Epithelial cell of proximal tubule (primary cell): ENCODE measurements around the gene P2RY4. TPM values are rescaled to one million over a fixed set of nuclear protein-coding genes. Genes with fewer than 3 reads are reported as not detected.
A peak's percentile ranks its signal among the peaks of the same experiment; 100 is the strongest.
"Not testable (repeated sequence)": the region's sequence is repeated elsewhere in the genome, so short reads cannot be mapped to it uniquely, and the experiment has no call there.

Source experiments
- DNase-seq: peaks from one replicate; pipeline ENCODE4 v3.0.0-alpha.2; 2011; ENCODE audit warnings: low read depth
- H3K4me3 ChIP-seq: 2 replicates; pipeline ENCODE4 v1.5.1; 2011; ENCODE audit warnings: low read depth, mild to moderate bottlenecking, low read length
- total RNA-seq: library from RNA; depleted of rRNA; stranded (reverse); fragments of >200 nt; gene quantifications from 2 replicates; pipeline ENCODE4 v1.2.3, GENCODE V29; 2015
- TF ChIP-seq, protein P1 (sequence below): conservative IDR thresholded peaks from 2 replicates; pipeline ENCODE4 v1.5.1; 2012; ENCODE audit warnings: low read depth, mild to moderate bottlenecking, low read length

Gene P2RY4
- total RNA-seq, 1 donor from 2014 or later, result not detected

DNA sequence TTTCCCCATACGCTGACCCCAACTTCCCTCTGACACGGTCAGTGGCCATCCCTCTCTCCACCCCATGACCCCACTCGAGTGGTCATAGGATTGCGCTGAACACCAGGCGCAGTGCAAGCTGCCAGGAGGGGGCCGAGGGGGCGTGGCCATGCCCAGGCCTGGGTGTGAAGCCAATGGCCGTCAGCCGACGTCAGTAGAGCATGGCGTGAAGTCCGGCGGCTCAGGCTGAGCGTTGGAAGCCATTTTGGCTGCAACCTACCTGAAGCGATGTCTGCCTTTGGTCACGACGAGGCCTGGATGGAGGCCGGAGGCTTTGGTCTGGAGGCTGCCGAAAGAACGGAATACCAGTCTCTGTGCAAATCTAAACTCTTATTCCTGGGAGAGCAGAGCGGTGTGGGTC, 21.9 kb upstream of the P2RY4 start, which contains the start of gene RAB41:
Gene RAB41 (plus strand): TSS at position 222 of the 400 bp plus-strand sequence. CDS start 46 bp downstream, at position 268.
- H3K4me3 ChIP-seq, result no peak within 1 kb of the TSS
- DNase-seq, result no peak
- TF ChIP-seq, protein P1, sequence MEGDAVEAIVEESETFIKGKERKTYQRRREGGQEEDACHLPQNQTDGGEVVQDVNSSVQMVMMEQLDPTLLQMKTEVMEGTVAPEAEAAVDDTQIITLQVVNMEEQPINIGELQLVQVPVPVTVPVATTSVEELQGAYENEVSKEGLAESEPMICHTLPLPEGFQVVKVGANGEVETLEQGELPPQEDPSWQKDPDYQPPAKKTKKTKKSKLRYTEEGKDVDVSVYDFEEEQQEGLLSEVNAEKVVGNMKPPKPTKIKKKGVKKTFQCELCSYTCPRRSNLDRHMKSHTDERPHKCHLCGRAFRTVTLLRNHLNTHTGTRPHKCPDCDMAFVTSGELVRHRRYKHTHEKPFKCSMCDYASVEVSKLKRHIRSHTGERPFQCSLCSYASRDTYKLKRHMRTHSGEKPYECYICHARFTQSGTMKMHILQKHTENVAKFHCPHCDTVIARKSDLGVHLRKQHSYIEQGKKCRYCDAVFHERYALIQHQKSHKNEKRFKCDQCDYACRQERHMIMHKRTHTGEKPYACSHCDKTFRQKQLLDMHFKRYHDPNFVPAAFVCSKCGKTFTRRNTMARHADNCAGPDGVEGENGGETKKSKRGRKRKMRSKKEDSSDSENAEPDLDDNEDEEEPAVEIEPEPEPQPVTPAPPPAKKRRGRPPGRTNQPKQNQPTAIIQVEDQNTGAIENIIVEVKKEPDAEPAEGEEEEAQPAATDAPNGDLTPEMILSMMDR, result no peak

DNA sequence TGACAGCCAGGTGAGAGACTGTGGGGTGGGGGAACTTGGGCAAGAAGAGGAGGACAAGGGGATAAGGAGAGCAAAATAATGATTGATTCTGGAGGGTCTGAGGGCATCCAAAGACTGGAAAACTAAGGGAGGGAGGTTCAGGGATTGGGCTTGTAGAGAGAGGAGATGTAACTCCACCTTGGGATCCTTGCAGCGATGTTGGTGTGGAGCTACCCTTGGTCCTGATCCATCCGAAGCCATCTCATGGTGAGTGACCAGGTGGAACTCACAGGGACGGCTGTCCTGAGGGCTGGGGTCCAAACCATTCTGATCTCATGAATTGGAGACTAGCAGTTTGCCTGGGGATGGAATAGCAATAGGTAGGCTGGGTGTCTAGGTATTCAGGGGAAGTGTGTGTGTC, 20.6 kb upstream of the P2RY4 start:
- no peak for DNase-seq
- no peak overlapping the region for H3K4me3 ChIP-seq
- TF ChIP-seq, protein P1, result no peak

DNA sequence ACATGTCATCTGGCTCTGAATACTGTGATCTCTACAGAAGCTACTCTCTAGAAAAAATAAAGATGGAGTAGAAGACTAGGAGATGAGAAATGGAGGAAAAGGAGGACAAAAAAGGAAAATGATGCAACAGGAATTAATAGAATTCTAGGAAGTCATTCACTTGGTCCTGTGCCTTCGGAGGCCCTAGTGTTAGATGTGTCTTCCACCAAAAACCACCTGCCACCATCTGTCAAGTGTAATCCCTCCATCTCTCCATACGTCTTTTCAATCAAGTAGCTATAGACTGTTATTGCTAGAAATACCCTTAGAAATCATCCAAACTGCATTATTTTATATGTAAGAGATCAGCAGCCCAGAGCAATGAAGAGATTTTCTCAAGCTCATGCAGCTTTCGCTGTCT, 19.1 kb upstream of the P2RY4 start:
- TF ChIP-seq, protein P1, result no peak
- H3K4me3 ChIP-seq, result no peak overlapping the region
- DNase-seq, result no peak

DNA sequence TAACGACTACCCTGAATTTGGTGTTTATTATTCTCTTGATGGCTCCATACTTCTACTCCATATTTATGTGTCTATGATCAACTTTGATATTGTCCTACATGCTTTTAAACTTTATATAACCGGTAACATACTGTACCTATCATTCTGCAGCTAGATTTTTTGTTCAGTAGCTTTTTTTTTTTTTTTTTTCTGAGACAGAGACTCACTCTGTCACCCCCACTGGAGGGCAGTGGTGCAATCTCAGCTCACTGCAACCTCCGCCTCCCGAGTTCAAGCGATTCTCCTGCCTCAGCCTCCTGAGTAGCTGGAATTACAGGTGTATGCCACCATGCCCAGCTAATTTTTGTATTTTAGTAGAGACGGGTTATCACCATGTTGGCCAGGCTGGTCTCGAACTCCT, 14.0 kb upstream of the P2RY4 start:
- not testable (repeated sequence) for DNase-seq, H3K4me3 ChIP-seq

DNA sequence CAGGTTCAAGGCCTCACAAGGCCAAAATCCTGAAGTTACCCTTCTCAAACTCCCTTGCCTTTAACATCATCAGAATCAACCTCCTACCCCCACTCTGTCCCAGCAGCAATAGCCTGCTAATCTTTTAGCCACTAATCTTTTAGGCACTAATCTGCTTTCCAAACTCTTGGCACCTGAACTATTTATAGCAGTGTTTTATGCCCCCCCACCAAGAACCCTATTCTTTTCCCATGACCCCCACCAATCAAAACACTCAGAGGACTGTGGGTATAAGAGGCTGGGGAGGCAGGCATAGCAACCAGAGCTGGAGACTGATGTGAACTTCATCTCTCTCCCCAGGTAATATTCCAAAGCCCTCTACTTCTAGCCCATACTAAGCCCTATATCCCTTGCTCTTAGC, 8.0 kb upstream of the P2RY4 start, which contains the start of gene ARR3:
Gene ARR3 (plus strand): TSS at position 301 of the 400 bp plus-strand sequence. CDS start 1,052 bp downstream, outside the sequence.
- H3K4me3 ChIP-seq, result no peak within 1 kb of the TSS
- TF ChIP-seq, protein P1, result no peak
- no peak for DNase-seq

DNA sequence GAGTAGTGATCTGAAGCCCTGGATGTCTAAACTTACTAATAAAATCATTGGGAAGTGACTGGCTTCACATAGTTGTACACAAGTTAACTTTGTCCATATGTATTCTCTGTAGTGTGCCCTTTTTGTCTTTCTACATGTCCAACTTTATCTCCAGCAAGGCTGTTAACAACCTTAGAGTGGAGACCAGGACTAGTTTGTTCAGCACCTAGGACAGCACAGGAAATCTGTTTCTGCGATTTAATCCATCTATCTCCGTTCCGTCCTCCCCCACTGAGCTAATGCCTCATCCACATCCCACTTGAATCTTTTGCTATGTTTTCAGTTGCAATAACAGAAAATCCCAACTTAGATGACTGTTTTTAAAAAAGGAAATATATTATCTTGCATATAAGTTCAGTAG, 4.8 kb upstream of the P2RY4 start:
- TF ChIP-seq, protein P1, result no peak
- no peak for DNase-seq
- no peak overlapping the region for H3K4me3 ChIP-seq

DNA sequence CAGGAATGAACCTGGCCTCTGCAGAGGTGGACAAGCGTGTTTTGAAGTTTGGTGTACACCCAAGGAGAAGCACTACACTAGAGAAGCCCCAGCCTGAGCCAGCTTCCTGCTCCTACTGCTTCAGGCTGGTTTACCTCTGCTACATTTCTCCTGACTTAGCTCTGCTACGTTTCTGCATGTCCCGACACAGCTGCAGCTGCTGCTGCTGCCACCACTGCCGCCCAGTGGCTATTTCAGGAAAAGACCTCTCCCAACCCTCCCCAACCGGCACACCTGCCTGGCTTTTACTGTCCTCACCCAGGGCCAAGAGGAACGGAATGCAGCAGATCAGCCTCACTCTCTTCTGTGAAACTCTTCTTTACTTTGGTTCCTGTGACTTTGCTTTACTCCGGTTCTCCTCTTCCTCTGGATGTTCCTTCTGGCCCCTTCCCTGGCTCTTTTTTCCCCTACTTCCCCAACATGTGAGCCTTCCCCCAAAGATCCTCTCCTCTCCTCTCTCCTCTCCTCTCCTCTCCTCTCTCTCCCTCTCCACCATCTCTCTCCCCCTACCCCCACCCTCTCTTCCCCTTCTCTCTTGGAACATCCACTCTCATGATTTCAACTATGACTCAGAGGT, 3.1 kb upstream of the P2RY4 start:
- DNase-seq, result no peak
- no peak overlapping the region for H3K4me3 ChIP-seq
- TF ChIP-seq, protein P1, result peak; percentile 62
